AG04450 (cell line): Measurements from ENCODE around the gene PCCB. TPM values are rescaled to one million over a fixed set of nuclear protein-coding genes. Genes with fewer than 3 reads are reported as not detected.

Experiments used
- CTCF ChIA-PET: fragments of 300-600, 350-600 bp; formaldehyde crosslinking; extraction: SDS; loops from one replicate; lab custom pipeline; 2022; ENCODE audit warnings: antibody characterized with exemption, inconsistent platforms; lab: Charles Lee
- POLR2A ChIA-PET: fragments of 350-600 bp; formaldehyde crosslinking; extraction: SDS; loops from one replicate; lab custom pipeline; 2021; ENCODE audit warnings: antibody characterized with exemption, inconsistent platforms; lab: Yijun Ruan, JAX
- DNase-seq: peaks from one replicate; pipeline ENCODE4 v3.0.0-alpha.2; 2011; ENCODE audit warnings: low read depth, low spot score
- H3K27ac ChIP-seq: one replicate; pipeline ENCODE4 v1.5.1; 2012; ENCODE audit warnings: low read depth, low read length, control low read depth
- H3K27me3 ChIP-seq: one replicate; pipeline ENCODE4 v1.6.0; 2012; ENCODE audit warnings: low read length; ENCODE audit not compliant: control insufficient read depth, insufficient read depth
- H3K4me3 ChIP-seq: 2 replicates; pipeline ENCODE4 v1.5.1; 2011; ENCODE audit warnings: mild to moderate bottlenecking, low read depth, low read length, control low read depth
- H3K9me3 ChIP-seq: 2 replicates; pipeline ENCODE4 v1.5.1; 2012; ENCODE audit warnings: low read length; ENCODE audit not compliant: control insufficient read depth, insufficient read depth
- polyA plus RNA-seq: library from polyadenylated mRNA; depleted of rRNA; stranded (reverse); fragments of >200 nt; gene quantifications from 2 replicates; pipeline ENCODE4 v1.2.3, GENCODE V29; 2011; rRNA removed
- TF ChIP-seq, protein P1 (sequence below): IDR thresholded peaks from 2 replicates; pipeline ENCODE4 v1.5.1; 2011; ENCODE audit warnings: low read depth, low read length, control low read depth, inconsistent platforms

Gene PCCB
- polyA plus RNA-seq, 1 experiment, result 67.7 TPM

GRCh38 chr3:136377508-136377907 is 127.4 kb downstream of the PCCB start:
- no peak for DNase-seq
- CTCF ChIA-PET, result interaction anchor here (0.5 to 1.1 kb wide), 3 partner anchors 14 to 562 kb away, joined by 3 to 7 read pairs (median 6); partner anchors contain the start of gene STAG1
- TF ChIP-seq, protein P1, sequence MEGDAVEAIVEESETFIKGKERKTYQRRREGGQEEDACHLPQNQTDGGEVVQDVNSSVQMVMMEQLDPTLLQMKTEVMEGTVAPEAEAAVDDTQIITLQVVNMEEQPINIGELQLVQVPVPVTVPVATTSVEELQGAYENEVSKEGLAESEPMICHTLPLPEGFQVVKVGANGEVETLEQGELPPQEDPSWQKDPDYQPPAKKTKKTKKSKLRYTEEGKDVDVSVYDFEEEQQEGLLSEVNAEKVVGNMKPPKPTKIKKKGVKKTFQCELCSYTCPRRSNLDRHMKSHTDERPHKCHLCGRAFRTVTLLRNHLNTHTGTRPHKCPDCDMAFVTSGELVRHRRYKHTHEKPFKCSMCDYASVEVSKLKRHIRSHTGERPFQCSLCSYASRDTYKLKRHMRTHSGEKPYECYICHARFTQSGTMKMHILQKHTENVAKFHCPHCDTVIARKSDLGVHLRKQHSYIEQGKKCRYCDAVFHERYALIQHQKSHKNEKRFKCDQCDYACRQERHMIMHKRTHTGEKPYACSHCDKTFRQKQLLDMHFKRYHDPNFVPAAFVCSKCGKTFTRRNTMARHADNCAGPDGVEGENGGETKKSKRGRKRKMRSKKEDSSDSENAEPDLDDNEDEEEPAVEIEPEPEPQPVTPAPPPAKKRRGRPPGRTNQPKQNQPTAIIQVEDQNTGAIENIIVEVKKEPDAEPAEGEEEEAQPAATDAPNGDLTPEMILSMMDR, result no peak
- POLR2A ChIA-PET, result no interaction called here
- Histone ChIP-seq H3K27me3 (no peaks in the 10 kb centered on the region), H3K9me3 (no peaks in the 10 kb centered on the region), H3K4me3 (no peak overlapping the region), H3K27ac (no peak overlapping the region)

DNA sequence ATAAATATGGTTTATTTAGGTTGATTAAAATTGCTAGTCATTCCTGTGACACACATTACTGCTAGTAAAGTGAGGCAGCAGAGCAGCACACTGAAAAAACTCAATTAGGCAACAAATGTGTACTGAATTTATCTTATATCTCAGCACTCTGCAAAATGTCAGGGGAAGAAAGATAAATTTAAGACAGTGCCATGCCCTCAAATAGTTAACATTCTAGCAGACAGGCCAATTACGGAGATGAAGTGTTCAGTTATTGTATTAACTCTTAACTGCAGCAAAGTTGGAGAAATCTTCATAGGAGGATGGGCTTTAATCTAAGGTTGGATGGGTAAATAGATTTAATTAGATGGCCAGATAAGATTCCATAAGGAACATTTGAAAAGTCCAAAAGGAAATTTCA is 127.9 kb downstream of the PCCB start:
- Histone ChIP-seq H3K27me3 (no peaks in the 10 kb centered on the region), H3K9me3 (no peaks in the 10 kb centered on the region), H3K27ac (no peak overlapping the region), H3K4me3 (no peak overlapping the region)
- TF ChIP-seq, protein P1, result no peak
- CTCF ChIA-PET, result interaction anchor here (1.1 kb wide), 1 partner anchor 14 kb away, joined by 6 read pairs; no protein-coding TSS in a partner anchor
- DNase-seq, result no peak
- POLR2A ChIA-PET, result no interaction called here

Other genes with a start within 250 kb of the PCCB start
- 5.7 and 9.1 TPM in 2 replicates for gene MSL2, start 54.0 kb upstream of the PCCB start, polyA plus RNA-seq